Neural cell (in vitro differentiated cells): ENCODE measurements around the gene YIF1B.

Source experiments
- CTCF ChIP-seq: fragments of 450-650 bp; IDR thresholded peaks from 2 replicates; pipeline ENCODE4 v1.5.1; 2014; ENCODE audit warnings: antibody characterized with exemption, mild to moderate bottlenecking, moderate library complexity; ENCODE audit not compliant: poor library complexity, severe bottlenecking
- EZH2 ChIP-seq: fragments of 200-600, 300-800 bp; shearing (Covaris generic), sonication (generic); IDR thresholded peaks from 2 replicates; pipeline ENCODE4 v1.6.1; 2014; ENCODE audit warnings: antibody characterized with exemption, low read length, borderline replicate concordance, mild to moderate bottlenecking; ENCODE audit not compliant: insufficient read depth, poor library complexity, severe bottlenecking
- MXI1 ChIP-seq: fragments of 450-650 bp; conservative IDR thresholded peaks from 2 replicates; pipeline ENCODE4 v1.6.1; 2014; ENCODE audit warnings: antibody characterized with exemption, mild to moderate bottlenecking; ENCODE audit not compliant: poor library complexity, severe bottlenecking
- POLR2AphosphoS5 ChIP-seq: IDR thresholded peaks from 2 replicates; pipeline ENCODE4 v1.6.1; 2012
- RAD21 ChIP-seq: fragments of 450-650 bp; conservative IDR thresholded peaks from 2 replicates; pipeline ENCODE4 v1.6.1; 2014; ENCODE audit warnings: antibody characterized with exemption, mild to moderate bottlenecking, moderate library complexity
- REST ChIP-seq: IDR thresholded peaks from 2 replicates; pipeline ENCODE4 v1.6.1; 2012; ENCODE audit warnings: borderline replicate concordance
- TAF1 ChIP-seq: IDR thresholded peaks from 2 replicates; pipeline ENCODE4 v1.6.1; 2012; ENCODE audit warnings: low read depth

GRCh38 chr19:38329651-38330050, 13.9 kb upstream of the YIF1B start:
- TF ChIP-seq CTCF = no peak
- no peak for TF ChIP-seq EZH2
- TF ChIP-seq POLR2AphosphoS5 = no peak
- TF ChIP-seq RAD21 = no peak
- TF ChIP-seq TAF1 = no peak
- no peak for TF ChIP-seq REST
- no peak for TF ChIP-seq MXI1
